ENCODE measurements around the gene PAK4. TPM values are rescaled to one million over a fixed set of nuclear protein-coding genes. Genes with fewer than 3 reads are reported as not detected.

The PAK4 gene
- total RNA-seq, 2 experiments from 2014 or later: 13.2 to 16.2 TPM

DNA sequence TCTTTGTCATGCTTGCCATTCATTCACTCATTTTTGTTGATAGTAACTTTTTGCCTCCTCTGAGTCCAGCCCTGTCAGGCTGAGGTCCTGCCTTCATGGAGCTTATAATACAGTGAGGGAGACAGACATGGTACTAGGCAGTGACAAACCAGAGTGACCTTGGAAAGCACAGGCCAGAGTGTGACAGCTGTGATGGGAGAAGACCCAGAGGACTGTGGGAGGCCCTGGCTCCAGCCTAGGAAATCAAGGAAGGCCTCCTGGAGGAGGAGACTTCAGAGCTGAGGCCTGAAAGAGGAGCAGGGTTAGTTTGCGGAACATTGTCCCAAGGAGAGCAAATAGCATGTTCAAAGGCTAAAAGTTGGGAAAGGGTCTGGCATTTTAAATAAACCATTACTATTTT, 20.5 kb downstream of the PAK4 start:
- H3K36me3 Mint-ChIP-seq: no peaks in the 10 kb centered on the region
- H3K9me3 Mint-ChIP-seq: no peaks in the 10 kb centered on the region
- DNase-seq: no peak
- H3K27ac Mint-ChIP-seq: no peak overlapping the region
- H3K4me1 Mint-ChIP-seq: peaks cover 8% of the 10 kb centered on the region
- H3K4me3 Mint-ChIP-seq: no peak overlapping the region
- no peaks in the 10 kb centered on the region for H3K27me3 Mint-ChIP-seq

DNA sequence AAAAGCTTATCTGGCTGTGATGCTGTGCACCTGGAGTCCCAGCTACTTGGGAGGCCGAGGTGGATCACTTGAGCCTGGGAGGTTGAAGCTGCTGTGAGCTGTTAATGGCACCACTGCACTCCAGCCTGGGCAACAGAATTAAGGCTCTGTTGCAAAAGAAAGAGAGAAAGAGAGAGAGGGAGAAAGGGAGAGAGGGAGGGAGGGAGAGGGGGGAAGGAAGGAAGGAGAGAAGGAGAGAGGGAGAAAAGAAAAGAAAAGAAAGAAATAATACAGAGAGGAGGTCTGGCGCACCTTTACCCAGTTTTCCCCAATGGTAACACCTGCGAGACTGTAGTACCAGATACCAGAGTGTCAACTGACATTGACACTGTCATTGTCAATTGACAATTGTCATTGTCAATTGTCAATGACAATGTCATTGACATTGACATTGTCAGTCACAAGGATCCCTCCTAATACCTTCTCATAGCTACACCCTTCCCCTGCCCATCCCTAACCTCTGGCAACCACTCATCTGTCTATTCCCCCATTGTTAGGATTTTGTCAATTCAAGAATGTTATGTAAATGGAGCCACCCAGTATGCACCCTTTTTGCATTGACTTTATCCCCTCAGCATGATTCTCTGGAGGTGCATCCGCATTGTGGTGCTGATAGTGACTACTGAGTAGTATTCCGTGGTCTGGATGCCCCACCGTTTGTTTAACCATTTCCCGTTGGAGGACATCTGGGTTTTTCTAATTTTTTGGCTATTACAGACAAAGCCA, 21.3 kb downstream of the PAK4 start:
- Mint-ChIP-seq H3K27me3 (no peaks in the 10 kb centered on the region), H3K4me3 (no peak overlapping the region), H3K9me3 (no peaks in the 10 kb centered on the region), H3K36me3 (no peaks in the 10 kb centered on the region), H3K27ac (no peak overlapping the region), H3K4me1 (peaks cover 8% of the 10 kb centered on the region)
- no peak for DNase-seq

DNA sequence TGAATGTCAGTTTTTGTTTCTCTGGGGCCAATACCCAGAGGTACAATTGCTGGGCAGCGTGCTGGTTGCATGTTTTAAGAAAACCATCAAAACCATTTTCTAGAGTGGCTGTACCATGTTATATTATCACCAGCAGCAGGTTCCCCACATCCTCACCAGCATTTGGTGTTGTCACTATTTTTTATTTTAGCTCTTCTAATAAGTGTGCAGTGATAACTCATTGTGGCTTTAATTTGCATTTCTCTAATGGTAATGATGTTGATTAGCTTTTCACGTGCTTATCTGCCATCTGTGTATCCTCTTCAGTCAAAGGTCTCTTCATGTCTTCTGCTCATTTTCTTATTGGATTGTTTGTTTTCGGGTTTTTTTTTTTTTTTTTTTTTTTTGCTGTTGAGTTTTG, 21.9 kb downstream of the PAK4 start:
- no peak for DNase-seq
- Mint-ChIP-seq H3K36me3 (no peaks in the 10 kb centered on the region), H3K9me3 (no peaks in the 10 kb centered on the region), H3K27me3 (no peaks in the 10 kb centered on the region), H3K27ac (no peak overlapping the region), H3K4me1 (peaks cover 8% of the 10 kb centered on the region), H3K4me3 (no peak overlapping the region)

DNA sequence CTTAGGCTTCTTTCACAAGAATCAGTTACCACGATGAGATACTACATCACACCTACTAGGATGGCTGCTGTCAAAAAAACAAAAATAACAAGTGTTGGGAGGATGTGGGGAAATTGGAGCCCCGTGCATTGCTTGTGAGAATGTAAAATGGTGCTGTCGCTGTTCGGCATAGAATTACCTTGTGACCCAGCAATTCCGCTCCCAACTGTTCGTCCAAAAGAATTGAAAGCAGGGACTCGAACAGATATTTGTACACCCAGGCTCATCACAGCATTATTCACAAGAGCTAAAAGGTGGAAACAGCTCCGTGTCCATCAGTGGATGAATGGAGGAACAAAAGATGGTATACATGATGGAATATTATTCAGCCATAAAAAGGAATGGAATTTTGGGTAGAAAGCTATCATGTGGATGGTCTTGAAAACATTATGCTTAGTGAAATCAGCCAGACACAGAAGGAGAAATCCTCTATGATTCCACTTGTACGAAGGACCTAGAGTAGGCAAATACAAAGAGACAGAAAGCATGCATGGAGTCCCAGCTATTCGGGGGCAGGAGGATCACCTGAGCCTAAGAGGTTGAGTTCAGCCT, 23.4 kb downstream of the PAK4 start:
- Mint-ChIP-seq H3K27me3 (no peaks in the 10 kb centered on the region), H3K4me1 (peaks cover 11% of the 10 kb centered on the region), H3K27ac (no peak overlapping the region), H3K9me3 (no peaks in the 10 kb centered on the region), H3K4me3 (no peak overlapping the region), H3K36me3 (no peaks in the 10 kb centered on the region)
- no peak for DNase-seq

DNA sequence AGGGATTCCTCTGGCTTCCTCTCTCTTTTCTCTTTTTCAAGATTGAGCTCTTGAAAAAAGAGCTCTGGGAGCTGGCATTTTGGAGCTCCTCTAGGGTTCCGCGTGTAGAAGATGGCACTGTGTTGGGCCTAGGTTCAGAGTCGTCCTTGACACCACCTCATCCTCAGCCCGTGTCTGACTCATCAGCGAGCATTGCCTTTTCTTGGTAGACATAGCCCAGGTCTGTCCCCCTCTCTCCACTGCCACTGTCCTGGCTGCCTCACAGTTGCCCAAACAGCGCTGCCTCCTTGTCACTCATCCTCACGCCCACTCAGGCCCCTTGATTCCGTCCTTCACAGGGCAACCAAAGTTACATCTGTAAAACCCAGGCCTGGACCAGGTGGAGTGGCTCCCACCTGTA, 24.6 kb downstream of the PAK4 start:
- H3K27me3 Mint-ChIP-seq: no peaks in the 10 kb centered on the region
- no peak overlapping the region for H3K27ac Mint-ChIP-seq
- no peak overlapping the region for H3K4me3 Mint-ChIP-seq
- H3K9me3 Mint-ChIP-seq: no peaks in the 10 kb centered on the region
- H3K36me3 Mint-ChIP-seq: no peaks in the 10 kb centered on the region
- no peak for DNase-seq
- H3K4me1 Mint-ChIP-seq: peaks cover 8% of the 10 kb centered on the region

DNA sequence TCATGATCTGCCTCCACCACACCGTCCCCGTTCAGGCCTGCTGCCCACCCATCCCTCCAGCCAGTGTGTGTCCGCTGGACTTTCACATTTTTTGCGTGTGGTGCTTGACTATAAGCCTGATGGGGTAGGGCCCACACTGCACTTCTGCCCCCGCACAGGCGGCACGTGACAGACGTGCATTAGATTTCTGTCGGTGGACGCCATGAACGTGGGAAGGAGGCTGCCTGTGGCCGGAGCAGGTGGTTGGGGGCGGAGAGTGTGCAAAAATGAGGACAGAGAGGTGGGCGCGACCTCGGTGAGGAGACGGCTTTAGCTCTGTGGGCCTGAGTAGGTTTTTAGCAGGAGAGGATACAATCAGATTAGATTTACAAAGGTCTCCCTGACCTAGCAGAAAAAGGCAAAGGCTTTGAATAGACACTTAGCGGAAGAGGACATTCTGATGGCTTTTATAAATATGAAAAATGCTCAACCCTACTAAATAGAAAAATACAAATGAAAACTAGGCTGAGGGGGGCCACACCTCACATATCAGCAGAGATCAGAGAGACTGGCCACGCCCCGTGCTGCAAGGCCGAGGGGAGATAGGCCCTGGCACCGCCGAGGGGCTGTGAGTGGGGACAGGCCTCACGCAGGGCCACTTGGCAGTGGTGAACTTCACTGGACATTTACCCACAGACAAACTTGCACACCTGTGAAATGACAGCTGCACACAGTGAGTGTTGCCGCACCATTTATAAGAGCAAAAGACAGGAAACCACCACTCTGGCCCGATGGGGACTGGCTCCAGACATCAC, 25.4 kb downstream of the PAK4 start:
- H3K27ac Mint-ChIP-seq: no peak overlapping the region
- H3K36me3 Mint-ChIP-seq: no peaks in the 10 kb centered on the region
- H3K27me3 Mint-ChIP-seq: no peaks in the 10 kb centered on the region

DNA sequence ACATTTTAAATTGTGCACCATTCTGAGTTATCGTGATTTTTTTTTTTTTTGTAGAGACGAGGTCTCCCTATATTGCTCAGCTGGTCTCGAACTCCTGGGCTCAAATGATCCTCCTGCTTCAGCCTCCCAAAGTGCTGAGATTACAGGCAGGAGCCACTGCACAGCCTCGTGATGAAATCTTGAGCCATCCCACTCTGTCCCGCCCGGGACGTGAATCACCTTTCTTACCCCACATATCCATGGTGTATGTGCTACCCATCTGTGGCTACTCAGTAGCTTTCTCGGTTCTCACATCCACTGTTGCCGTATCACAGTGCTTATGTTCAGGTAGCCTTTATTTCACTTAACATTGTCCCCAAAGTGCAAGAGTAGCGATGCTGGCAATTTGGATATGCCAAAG, 26.5 kb downstream of the PAK4 start:
- Mint-ChIP-seq H3K27ac (no peak overlapping the region), H3K4me3 (no peak overlapping the region), H3K4me1 (peaks cover 7% of the 10 kb centered on the region), H3K9me3 (no peaks in the 10 kb centered on the region), H3K36me3 (no peaks in the 10 kb centered on the region), H3K27me3 (no peaks in the 10 kb centered on the region)
- DNase-seq: no peak

More for the DNA sequence above, 25.4 kb downstream of the PAK4 start:
- H3K9me3 Mint-ChIP-seq: no peaks in the 10 kb centered on the region
- no peak overlapping the region for H3K4me3 Mint-ChIP-seq
- no peak for DNase-seq
- peaks cover 8% of the 10 kb centered on the region for H3K4me1 Mint-ChIP-seq

DNA sequence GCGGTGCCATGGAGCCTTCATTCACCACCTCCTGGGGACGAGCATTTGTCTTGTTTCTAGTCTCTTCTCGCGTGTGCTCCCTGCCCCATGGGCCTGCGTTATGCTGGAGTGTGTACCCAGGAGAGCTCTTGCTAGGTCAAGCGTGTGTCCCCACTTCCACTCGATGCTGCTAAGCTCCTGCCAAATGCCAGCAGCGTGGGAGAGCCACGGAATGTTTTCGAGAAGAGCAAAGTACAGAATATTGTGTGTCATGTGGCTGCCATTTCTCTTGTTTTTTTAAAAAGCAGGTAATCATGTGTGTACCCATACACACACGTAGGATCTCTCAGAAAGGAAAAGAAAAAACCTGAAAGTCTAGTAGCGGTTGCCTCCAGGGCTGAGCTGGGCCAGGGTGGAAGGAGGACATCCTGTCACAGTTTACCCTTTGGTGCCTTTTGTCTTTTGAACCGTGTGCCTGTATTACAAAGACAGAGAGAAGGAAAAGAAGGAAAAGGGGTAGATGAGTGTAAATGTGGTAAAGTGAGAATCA, 28.6 kb downstream of the PAK4 start:
- Mint-ChIP-seq H3K27me3 (no peaks in the 10 kb centered on the region), H3K27ac (no peak overlapping the region), H3K4me1 (peaks cover 9% of the 10 kb centered on the region), H3K4me3 (no peak overlapping the region), H3K9me3 (no peaks in the 10 kb centered on the region), H3K36me3 (no peaks in the 10 kb centered on the region)
- no peak for DNase-seq

DNA sequence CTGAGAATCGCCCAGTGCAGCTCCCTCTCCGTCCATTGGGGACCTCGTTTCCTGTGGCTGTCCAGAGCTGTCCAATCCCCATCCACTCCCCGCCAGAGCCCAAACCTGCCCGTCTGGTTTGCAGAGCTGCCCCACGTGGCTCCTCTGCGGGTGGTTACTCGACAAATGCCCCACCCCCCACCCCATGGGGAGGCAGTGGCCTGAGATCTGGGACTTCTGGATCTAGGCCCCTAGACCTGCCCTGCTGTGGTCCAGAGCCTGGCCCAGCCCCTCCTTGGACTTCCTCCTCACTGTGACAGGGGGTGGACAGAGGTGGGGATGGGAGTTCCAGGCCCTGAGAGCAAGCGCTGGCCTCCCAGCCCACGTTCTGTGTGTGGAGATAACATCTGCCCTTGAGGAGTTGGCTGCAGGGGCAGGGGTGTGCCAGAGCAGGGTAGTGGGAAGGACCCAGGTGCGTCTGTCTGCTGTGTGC, 29.1 kb downstream of the PAK4 start:
- H3K9me3 Mint-ChIP-seq: no peaks in the 10 kb centered on the region

DNA sequence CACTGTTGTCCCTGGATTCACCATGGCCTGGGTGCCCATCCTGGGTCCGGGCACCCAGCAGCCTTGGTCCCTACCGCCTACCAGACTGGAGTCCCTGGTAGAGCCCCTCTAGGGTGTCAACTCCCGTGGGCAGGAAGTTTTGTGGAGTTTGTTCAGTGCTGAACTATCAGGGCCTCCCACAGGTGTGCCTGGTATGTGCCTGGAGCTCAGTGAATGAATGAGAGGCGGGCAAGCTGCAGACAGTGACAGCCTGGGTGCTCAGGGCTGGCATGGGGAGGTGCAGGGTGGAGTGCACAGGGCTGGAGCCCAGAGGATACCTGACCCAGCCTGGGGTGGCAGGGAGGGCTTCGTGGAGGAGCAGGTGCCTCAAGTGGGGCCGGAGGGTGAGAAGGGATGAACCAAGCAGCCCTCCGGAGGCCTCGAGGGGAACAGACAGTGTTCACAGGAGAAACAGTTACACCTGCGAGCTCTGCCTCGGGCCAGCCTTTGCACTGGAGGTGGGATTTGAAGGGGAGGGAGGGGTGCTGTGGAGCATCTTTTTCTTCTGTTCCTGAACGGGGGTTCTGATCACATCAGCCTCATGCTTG, 29.6 kb downstream of the PAK4 start:
- no peak overlapping the region for H3K27ac Mint-ChIP-seq
- no peaks in the 10 kb centered on the region for H3K27me3 Mint-ChIP-seq
- no peak overlapping the region for H3K4me3 Mint-ChIP-seq
- DNase-seq: no peak
- no peaks in the 10 kb centered on the region for H3K36me3 Mint-ChIP-seq
- peaks cover 9% of the 10 kb centered on the region for H3K4me1 Mint-ChIP-seq
- no peaks in the 10 kb centered on the region for H3K9me3 Mint-ChIP-seq

More for the DNA sequence above, 29.1 kb downstream of the PAK4 start:
- DNase-seq: no peak
- Mint-ChIP-seq H3K27me3 (no peaks in the 10 kb centered on the region), H3K36me3 (no peaks in the 10 kb centered on the region), H3K27ac (no peak overlapping the region), H3K4me1 (peaks cover 9% of the 10 kb centered on the region), H3K4me3 (no peak overlapping the region)

DNA sequence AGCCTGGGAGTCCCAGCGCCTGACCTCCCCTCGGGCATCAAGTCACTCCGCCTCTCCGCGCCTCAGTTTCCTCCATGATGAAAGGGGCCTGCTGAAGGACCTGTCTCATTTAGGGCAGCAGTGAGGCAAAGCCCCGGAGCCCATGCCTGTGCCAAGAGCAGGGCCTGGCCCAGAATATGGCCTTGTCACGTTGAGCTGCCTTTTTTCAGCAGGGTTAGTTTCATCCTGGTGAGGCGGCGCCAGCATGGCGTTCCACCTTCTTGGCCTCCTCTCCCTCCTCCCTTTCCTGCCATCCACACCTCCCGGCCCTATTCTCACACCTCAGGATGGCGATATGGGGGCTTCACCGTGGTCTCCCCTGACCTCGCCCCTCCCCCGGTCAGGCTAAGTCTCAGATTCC, 30.2 kb downstream of the PAK4 start:
- Mint-ChIP-seq H3K9me3 (no peaks in the 10 kb centered on the region), H3K4me1 (peaks cover 14% of the 10 kb centered on the region), H3K4me3 (no peak overlapping the region), H3K36me3 (no peaks in the 10 kb centered on the region), H3K27me3 (no peaks in the 10 kb centered on the region), H3K27ac (no peak overlapping the region)
- DNase-seq: no peak

DNA sequence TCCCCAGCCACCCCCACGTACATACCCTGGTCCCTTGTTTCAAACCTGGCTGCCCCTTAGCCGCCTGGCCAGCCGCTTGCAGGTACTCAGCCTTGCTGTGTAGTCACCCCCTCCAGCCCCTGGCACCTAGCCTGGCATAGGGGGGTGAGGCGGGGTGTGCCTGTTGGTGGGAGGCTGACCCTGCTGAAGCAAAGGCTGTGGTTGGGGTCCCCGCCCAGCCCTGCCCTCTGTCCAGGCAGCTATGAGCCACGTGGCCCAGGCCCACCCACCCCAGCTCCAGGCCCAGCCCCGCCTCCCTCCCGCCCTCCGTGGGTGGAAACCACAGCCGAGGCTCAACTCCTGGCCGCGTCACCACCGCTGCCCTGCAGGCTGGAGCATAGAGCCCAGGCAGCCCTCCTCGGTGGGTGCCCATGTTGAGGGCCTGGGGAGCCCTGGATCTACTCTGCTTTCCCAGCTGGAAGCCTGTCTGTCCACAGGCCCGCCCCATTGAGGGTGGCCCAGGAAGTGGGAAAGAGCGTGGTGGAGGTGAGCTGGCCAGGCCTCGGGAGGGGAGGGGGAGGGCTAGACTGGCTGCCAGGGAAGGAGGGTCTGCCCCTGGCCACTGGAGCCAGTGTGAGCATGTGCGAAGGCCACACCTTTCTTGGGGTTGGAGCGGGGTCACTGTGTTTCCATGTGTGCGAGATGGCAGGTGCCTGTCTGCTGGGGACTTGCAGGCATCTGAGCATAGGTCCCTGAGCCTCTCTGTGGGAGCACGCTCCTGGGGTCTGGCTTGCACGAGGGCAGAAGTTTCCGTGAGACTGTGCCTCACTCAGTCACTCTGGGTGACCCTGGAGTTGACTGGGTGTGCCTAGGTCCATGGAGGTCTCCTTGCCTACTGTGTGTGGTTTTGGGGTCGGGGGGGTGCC, 31.0 kb downstream of the PAK4 start:
- DNase-seq: no peak
- Mint-ChIP-seq H3K4me1 (peaks cover 14% of the 10 kb centered on the region), H3K9me3 (no peaks in the 10 kb centered on the region)

DNA sequence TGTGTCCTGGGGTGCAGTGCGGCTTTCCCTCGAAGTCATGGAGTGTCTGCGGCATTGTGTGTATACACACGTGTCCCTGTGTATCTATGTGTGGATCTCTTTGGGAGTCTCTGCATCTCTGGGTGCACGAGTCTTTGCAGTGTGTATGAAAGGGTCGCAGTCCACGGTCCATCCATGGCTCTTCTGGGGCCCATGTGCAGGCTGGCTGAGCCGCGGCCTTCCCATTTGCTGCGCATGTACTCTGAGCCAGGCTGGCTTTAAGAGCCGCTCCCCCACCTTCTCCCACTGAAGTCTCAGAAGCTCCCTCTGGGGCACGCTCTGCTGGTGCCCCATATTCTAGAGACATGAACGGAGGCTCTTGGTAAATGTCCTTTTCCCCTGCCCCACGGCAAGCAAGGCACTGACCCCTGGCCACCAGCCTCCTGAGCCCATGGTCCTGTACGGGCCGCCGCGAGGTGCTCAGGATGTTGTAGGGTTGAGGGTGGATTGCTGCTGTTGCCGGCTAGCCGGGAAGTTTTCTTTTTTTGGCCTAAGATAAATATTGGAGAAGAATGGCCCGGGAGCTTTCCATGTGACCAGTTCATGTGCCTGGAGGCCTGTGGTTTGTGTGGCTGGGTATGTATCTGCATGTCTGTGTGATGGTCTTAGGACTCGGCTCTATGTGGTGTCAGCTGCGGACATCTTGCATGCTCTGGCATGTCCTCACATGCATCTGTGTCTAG, 31.9 kb downstream of the PAK4 start:
- Mint-ChIP-seq H3K27ac (no peak overlapping the region), H3K36me3 (no peaks in the 10 kb centered on the region), H3K27me3 (no peaks in the 10 kb centered on the region), H3K4me3 (no peak overlapping the region), H3K9me3 (no peaks in the 10 kb centered on the region), H3K4me1 (peaks cover 15% of the 10 kb centered on the region)
- no peak for DNase-seq

More for the DNA sequence above, 31.0 kb downstream of the PAK4 start:
- H3K27me3 Mint-ChIP-seq: no peaks in the 10 kb centered on the region
- H3K36me3 Mint-ChIP-seq: no peaks in the 10 kb centered on the region
- H3K27ac Mint-ChIP-seq: no peak overlapping the region
- no peak overlapping the region for H3K4me3 Mint-ChIP-seq

DNA sequence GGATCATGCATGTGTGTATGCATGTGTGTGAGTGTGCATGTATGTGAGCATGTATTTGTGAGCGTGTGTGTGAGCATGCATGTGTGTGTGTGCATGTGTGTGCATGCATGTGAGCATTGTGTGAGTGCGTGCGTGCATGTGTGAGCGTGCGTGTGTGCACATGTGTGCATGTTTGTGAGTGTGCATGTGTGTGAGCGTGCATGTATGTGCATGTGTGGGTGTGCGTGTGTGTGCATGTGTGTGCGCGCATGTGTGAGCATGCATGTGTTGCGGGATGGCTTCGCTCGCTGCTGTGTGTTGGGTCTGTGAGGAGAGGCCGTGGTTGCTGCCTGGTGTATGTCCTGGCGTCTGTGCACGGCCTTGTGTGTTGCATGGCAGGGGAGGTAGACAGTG, 32.4 kb downstream of the PAK4 start:
- no peaks in the 10 kb centered on the region for H3K9me3 Mint-ChIP-seq
- no peaks in the 10 kb centered on the region for H3K27me3 Mint-ChIP-seq
- H3K4me3 Mint-ChIP-seq: no peak overlapping the region
- H3K36me3 Mint-ChIP-seq: no peaks in the 10 kb centered on the region
- no peak for DNase-seq
- peaks cover 20% of the 10 kb centered on the region for H3K4me1 Mint-ChIP-seq
- H3K27ac Mint-ChIP-seq: no peak overlapping the region
